T-helper 2 cell treated with Interferon-gamma antibody and Interleukin-4, amounts not matched to agents 100 ng/mL and 5 ng/mL, for 36 hours (primary cell): Measurements from ENCODE around the gene NEGR1. TPM values are rescaled to one million over a fixed set of nuclear protein-coding genes. Genes with fewer than 3 reads are reported as not detected.

Experiments
- intact Hi-C: fragments of 100-400 bp; cut with micrococcal nuclease; formaldehyde crosslinking; loops from one replicate; pipeline ENCODE4 v1.15.1; 2023
- total RNA-seq: library from RNA; stranded (reverse); gene quantifications from 2 replicates; pipeline ENCODE4 v1.2.3, GENCODE V29; 2022

The NEGR1 gene
- total RNA-seq, 1 donor from 2014 or later = not detected

- intact Hi-C loops = no loop called here
These were observed 231.8 kb downstream of the NEGR1 start for GRCh38 chr1:72050551-72050950.

- intact Hi-C loops = no loop called here
These were observed 244.5 kb downstream of the NEGR1 start for GRCh38 chr1:72037745-72038343.

GRCh38 chr1:72034827-72035226, 247.5 kb downstream of the NEGR1 start:
- intact Hi-C loops = no loop called here

- intact Hi-C loops = no loop called here
These were observed 259.0 kb downstream of the NEGR1 start for GRCh38 chr1:72023063-72023930.

- intact Hi-C loops = no loop called here
These were observed 263.8 kb downstream of the NEGR1 start for GRCh38 chr1:72018562-72018961.

- intact Hi-C loops = no loop called here
These were observed 267.3 kb downstream of the NEGR1 start for GRCh38 chr1:72015006-72015405.

- intact Hi-C loops = no loop called here
These were observed 269.2 kb downstream of the NEGR1 start for GRCh38 chr1:72013161-72013560.

- intact Hi-C loops = no loop called here
These were observed 270.6 kb downstream of the NEGR1 start for GRCh38 chr1:72011721-72012120.

- intact Hi-C loops = no loop called here
These were observed 272.3 kb downstream of the NEGR1 start for GRCh38 chr1:72010094-72010431.

GRCh38 chr1:72009173-72010093, 272.9 kb downstream of the NEGR1 start:
- intact Hi-C loops = no loop called here

- intact Hi-C loops = no loop called here
These were observed 275.0 kb downstream of the NEGR1 start for GRCh38 chr1:72007312-72007711.

- intact Hi-C loops = no loop called here
These were observed 276.2 kb downstream of the NEGR1 start for GRCh38 chr1:72006092-72006491.

- intact Hi-C loops = no loop called here
These were observed 279.2 kb downstream of the NEGR1 start for GRCh38 chr1:72003092-72003491.

GRCh38 chr1:72000809-72001208, 281.5 kb downstream of the NEGR1 start:
- intact Hi-C loops = no loop called here

- intact Hi-C loops = no loop called here
These were observed 287.7 kb downstream of the NEGR1 start for GRCh38 chr1:71994646-71995045.

- intact Hi-C loops = no loop called here
These were observed 295.2 kb downstream of the NEGR1 start for GRCh38 chr1:71987181-71987580.

- intact Hi-C loops = no loop called here
These were observed 296.2 kb downstream of the NEGR1 start for GRCh38 chr1:71986160-71986559.

- intact Hi-C loops = no loop called here
These were observed 301.8 kb downstream of the NEGR1 start for GRCh38 chr1:71980556-71980955.

- intact Hi-C loops = no loop called here
These were observed 302.5 kb downstream of the NEGR1 start for GRCh38 chr1:71979882-71980281.

GRCh38 chr1:71967670-71968069, 314.7 kb downstream of the NEGR1 start:
- intact Hi-C loops = no loop called here

GRCh38 chr1:71964188-71964587, 318.2 kb downstream of the NEGR1 start:
- intact Hi-C loops = no loop called here
